Fibroblast of lung (primary cell): Measurements from ENCODE around the gene NPC1L1.

Experiments used
- CTCF ChIP-seq, 2 donors: IDR thresholded peaks in 1 of 2; conservative IDR thresholded peaks in 1 of 2; 1 replicate in 1 of 2; 2 replicates in 1 of 2; pipeline ENCODE4 v1.5.1; 2011 to 2012; ENCODE audit warnings: low read length in 2 of 2, control low read depth in 1 of 2, inconsistent platforms in 1 of 2, low read depth in 1 of 2, mild to moderate bottlenecking in 1 of 2
- EZH2 ChIP-seq: IDR thresholded peaks from 2 replicates; pipeline ENCODE4 v1.5.1; 2012; ENCODE audit warnings: low read length, control low read depth, mild to moderate bottlenecking; ENCODE audit errors: missing control alignments

GRCh38 chr7:44520574-44520973 lies 20.6 kb downstream of the NPC1L1 start:
- no peak for TF ChIP-seq EZH2
- no peak for TF ChIP-seq CTCF (conservative IDR thresholded peaks at IDR 0.05 in 1 of 2, IDR thresholded peaks at IDR 0.05 in 1 of 2; ENCODE audit: low read depth in 1 of 2, low read length in 2 of 2)
